Kidney (tissue), 14 donors: Measurements from ENCODE around the gene KLHL11. TPM values are rescaled to one million over a fixed set of nuclear protein-coding genes. Genes with fewer than 3 reads are reported as not detected.

Experiments
- DNase-seq, 5 donors: peaks; one replicate each; pipeline ENCODE4 v3.0.0-alpha.2; 2013 to 2020
- FAIRE-seq: peaks from 2 replicates; lab custom pipeline; 2012; peaks lifted over from hg19 to GRCh38; lab: Jason Lieb, UNC
- H3K27ac ChIP-seq, 2 donors: one replicate each; pipeline ENCODE4 v1.7.0; 2013; ENCODE audit warnings: low read depth in 2 of 2, low read length in 2 of 2, inconsistent platforms in 1 of 2
- H3K27me3 ChIP-seq: one replicate; pipeline ENCODE4 v1.7.1; 2013; ENCODE audit warnings: low read length, inconsistent platforms; ENCODE audit not compliant: control insufficient read depth, insufficient read depth
- H3K36me3 ChIP-seq, 3 donors: one replicate each; pipeline versions ENCODE4 v1.7.0 to v1.7.1; 2013; ENCODE audit warnings: low read length in 3 of 3, control low read depth in 1 of 3, inconsistent platforms in 1 of 3; ENCODE audit not compliant: insufficient read depth in 3 of 3, control insufficient read depth in 2 of 3
- H3K4me1 ChIP-seq, 3 donors: one replicate each; pipeline versions ENCODE4 v1.7.0 to v1.7.1; 2013; ENCODE audit warnings: low read length in 3 of 3, inconsistent platforms in 1 of 3, low read depth in 1 of 3; ENCODE audit not compliant: control insufficient read depth in 2 of 3, insufficient read depth in 2 of 3
- H3K4me3 ChIP-seq, 3 donors: one replicate each; pipeline versions ENCODE4 v1.7.0 to v1.8.1; 2013; ENCODE audit warnings: low read length in 3 of 3, control low read depth in 1 of 3, inconsistent platforms in 1 of 3
- H3K9ac ChIP-seq, 3 donors: one replicate each; pipeline versions ENCODE4 v1.7.0 to v1.7.1; 2013; ENCODE audit warnings: low read length in 3 of 3, control low read depth in 1 of 3, inconsistent platforms in 1 of 3
- H3K9me3 ChIP-seq, 3 donors: one replicate each; pipeline versions ENCODE4 v1.7.0 to v1.7.1; 2013; ENCODE audit warnings: low read length in 3 of 3, control low read depth in 1 of 3, inconsistent platforms in 1 of 3; ENCODE audit not compliant: control insufficient read depth in 2 of 3, insufficient read depth in 1 of 3
- intact Hi-C: fragments of 100-400 bp; cut with DNase I; formaldehyde crosslinking; loops from one replicate; pipeline ENCODE4 v1.11.1; 2022
- polyA plus RNA-seq: library from polyadenylated mRNA; stranded (reverse); fragments of 350-450 nt; fragmentation: Illumina TruSeq; extraction: RNeasy Lipid Tissue Mini Kit (QIAGEN cat#74804); gene quantifications from one replicate; pipeline ENCODE4 v1.2.3, GENCODE V29; 2014; ENCODE audit warnings: low read depth, low replicate concordance; ENCODE audit not compliant: insufficient read depth
- total RNA-seq: library from RNA; stranded (reverse); fragmentation: NEBNext Ultra II Directional; extraction: Animal tissue kit (Norgen Biotek cat#: 25700); gene quantifications from one replicate; pipeline ENCODE4 v1.2.1, GENCODE V29; 2021
- TF ChIP-seq, protein P1 (sequence below): IDR thresholded peaks from 3 replicates; pipeline ENCODE4 v1.5.1; 2012; ENCODE audit warnings: mild to moderate bottlenecking, moderate library complexity, borderline replicate concordance; ENCODE audit not compliant: insufficient read depth; ENCODE audit errors: extremely low read depth
- donor health status: control.
- donor health status: control.
- donor health status: control.
- donor health status: control.
- donor health status: control.
- donor health status: DM: yes; HTN: yes; CAD: no.
- donor health status: Normal renal cell carcinoma (clear cell type).

Gene KLHL11
- total and polyA plus RNA-seq, 2 donors from 2014 or later, result 0.37 to 16.1 TPM

DNA sequence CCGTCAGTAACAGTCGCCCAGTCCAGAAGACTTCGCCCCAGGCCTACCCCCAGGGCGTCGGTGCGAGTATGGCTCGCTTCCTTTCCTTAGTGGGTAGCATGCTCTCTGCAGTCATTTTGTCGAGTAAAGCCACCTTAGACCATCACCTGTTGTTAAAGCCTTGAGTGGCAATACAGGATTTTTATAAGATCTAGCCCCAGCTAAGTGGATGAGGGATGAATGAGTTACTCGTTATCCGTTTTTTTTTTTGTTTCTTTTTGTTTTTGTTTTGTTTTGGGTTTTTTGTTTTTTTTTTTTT lies 322 bp upstream of the KLHL11 start:
- Histone ChIP-seq H3K27ac (no peak overlapping the region), H3K36me3 (peaks cover 4 to 17% (median 7%) of the 10 kb centered on the region in 3 donors), H3K9me3 (no peaks in the 10 kb centered on the region), H3K4me1 (peaks cover 0 to 12% (median 9%) of the 10 kb centered on the region in 3 donors), H3K4me3 (peak overlapping the region; percentile 59 to 92 (median 71)), H3K27me3 (no peaks in the 10 kb centered on the region), H3K9ac (peak overlapping the region in 2 of 3 donors; percentile 36 to 41)
- FAIRE-seq (no peak), DNase-seq (no peak)
- TF ChIP-seq, protein P1, sequence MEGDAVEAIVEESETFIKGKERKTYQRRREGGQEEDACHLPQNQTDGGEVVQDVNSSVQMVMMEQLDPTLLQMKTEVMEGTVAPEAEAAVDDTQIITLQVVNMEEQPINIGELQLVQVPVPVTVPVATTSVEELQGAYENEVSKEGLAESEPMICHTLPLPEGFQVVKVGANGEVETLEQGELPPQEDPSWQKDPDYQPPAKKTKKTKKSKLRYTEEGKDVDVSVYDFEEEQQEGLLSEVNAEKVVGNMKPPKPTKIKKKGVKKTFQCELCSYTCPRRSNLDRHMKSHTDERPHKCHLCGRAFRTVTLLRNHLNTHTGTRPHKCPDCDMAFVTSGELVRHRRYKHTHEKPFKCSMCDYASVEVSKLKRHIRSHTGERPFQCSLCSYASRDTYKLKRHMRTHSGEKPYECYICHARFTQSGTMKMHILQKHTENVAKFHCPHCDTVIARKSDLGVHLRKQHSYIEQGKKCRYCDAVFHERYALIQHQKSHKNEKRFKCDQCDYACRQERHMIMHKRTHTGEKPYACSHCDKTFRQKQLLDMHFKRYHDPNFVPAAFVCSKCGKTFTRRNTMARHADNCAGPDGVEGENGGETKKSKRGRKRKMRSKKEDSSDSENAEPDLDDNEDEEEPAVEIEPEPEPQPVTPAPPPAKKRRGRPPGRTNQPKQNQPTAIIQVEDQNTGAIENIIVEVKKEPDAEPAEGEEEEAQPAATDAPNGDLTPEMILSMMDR, result no peak
- intact Hi-C loops, result no loop called here

DNA sequence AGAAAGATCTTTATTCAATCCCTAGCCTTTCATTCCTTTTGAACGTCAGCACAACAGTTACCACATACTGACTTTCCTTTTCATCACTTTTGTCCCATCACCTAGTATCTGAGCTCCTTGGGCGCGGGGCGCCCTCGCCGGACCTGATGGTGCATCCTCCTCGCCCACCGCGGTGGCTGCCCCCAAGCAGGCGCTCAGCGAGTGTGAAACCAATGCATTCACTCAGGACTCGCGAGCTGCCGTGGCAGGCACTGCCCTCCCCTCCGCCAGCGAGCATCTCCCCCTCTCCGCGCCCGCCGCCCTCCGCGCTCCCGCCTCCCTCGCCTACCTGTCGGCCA lies 756 bp downstream of the KLHL11 start:
- Histone ChIP-seq H3K9me3 (no peaks in the 10 kb centered on the region), H3K27ac (peak overlapping the region in 1 of 2 donors; percentile 83), H3K4me3 (peak overlapping the region; percentile 78 to 92 (median 86)), H3K36me3 (peaks cover 2 to 7% (median 4%) of the 10 kb centered on the region in 3 donors), H3K4me1 (peaks cover 0 to 15% (median 9%) of the 10 kb centered on the region in 3 donors), H3K27me3 (no peaks in the 10 kb centered on the region), H3K9ac (peak overlapping the region; percentile 72 to 84 (median 83))
- TF ChIP-seq, protein P1, result no peak
- intact Hi-C loops, result no loop called here
- no peak for FAIRE-seq
- peak in 1 of 5 donors; percentile 89 for DNase-seq

DNA sequence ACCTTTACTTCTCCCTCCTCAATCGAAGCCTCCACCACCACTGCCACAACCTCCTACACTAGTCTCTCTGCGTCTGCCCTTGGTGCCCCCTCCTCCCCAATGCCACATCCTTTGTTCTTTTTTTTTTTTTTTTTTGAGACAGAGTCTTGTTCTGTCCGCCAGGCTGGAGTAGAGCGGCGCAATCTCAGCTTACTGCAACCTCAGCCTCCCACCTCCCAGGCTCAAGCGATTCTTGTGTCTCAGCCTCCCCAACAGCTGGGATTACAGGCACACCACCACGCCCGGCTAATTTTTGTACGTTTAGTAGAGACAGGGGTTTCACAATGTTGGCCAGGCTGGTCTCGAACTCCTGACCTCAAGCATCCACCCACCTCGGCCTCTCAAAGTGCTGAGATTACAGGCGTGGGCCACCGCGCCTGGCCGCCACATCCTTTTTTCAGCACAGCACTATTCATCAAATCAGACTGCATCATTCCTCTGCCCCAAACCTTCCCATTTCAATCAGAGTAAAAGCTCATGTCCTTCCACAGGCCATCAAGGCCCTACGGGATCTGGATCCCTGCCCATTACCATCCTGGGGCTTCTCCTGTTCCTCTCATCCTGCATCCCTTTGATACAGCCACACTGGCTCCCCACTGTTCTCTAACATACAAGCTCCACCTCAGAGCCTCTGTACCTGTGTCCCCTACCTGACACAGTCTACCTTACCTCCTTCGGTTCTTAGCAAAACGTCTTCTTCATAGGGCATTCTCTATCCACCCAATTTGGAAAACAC lies 2.0 kb downstream of the KLHL11 start:
- no peak overlapping the region for H3K27ac ChIP-seq

More for the DNA sequence above, 2.0 kb downstream of the KLHL11 start:
- intact Hi-C loops, result no loop called here
- no peaks in the 10 kb centered on the region for H3K27me3 ChIP-seq
- peaks cover 0 to 4% (median 2%) of the 10 kb centered on the region in 3 donors for H3K36me3 ChIP-seq
- TF ChIP-seq, protein P1, result no peak
- H3K4me1 ChIP-seq, result peaks cover 0 to 15% (median 9%) of the 10 kb centered on the region in 3 donors
- H3K9ac ChIP-seq, result peak overlapping the region; percentile 8 to 84 (median 29)
- FAIRE-seq, result no peak
- DNase-seq, result peak in 4 of 5 donors; percentile 39 to 48 (median 44)
- H3K9me3 ChIP-seq, result no peaks in the 10 kb centered on the region
- H3K4me3 ChIP-seq, result peak overlapping the region in 2 of 3 donors; percentile 86 to 92
